NCI-H526 (cell line): ENCODE results near the gene BEND7.
A peak's percentile ranks its signal among the peaks of the same experiment; 100 is the strongest.

Experiments
- DNase-seq, 2 experiments: peaks; one replicate each; lab custom pipeline; 2025; lab: John Stamatoyannopoulos, UW

The BEND7 gene

GRCh38 chr10:13521026-13521425 lies 7.8 kb downstream of the BEND7 start:
- no peak for DNase-seq

- DNase-seq = no peak
Measured at GRCh38 chr10:13520194-13520593, 8.6 kb downstream of the BEND7 start.

- DNase-seq = peak in 1 of 2 experiments; percentile 36
Measured at GRCh38 chr10:13518076-13518692, 10.6 kb downstream of the BEND7 start.

- DNase-seq = no peak
Measured at GRCh38 chr10:13517675-13518074, 11.1 kb downstream of the BEND7 start.

- no peak for DNase-seq
Measured at GRCh38 chr10:13516176-13516575, 12.6 kb downstream of the BEND7 start.

GRCh38 chr10:13515467-13515866 lies 13.3 kb downstream of the BEND7 start:
- DNase-seq = no peak

GRCh38 chr10:13514296-13514695 lies 14.5 kb downstream of the BEND7 start:
- DNase-seq = no peak

GRCh38 chr10:13512564-13512963 lies 16.2 kb downstream of the BEND7 start:
- DNase-seq = no peak

GRCh38 chr10:13511409-13511808 lies 17.4 kb downstream of the BEND7 start:
- no peak for DNase-seq

GRCh38 chr10:13505052-13505680 lies 23.6 kb downstream of the BEND7 start:
- DNase-seq = no peak

- DNase-seq = no peak
Measured at GRCh38 chr10:13503745-13504463, 24.9 kb downstream of the BEND7 start.

GRCh38 chr10:13502380-13502779 lies 26.4 kb downstream of the BEND7 start:
- peak; percentile 47 to 69 for DNase-seq

- no peak for DNase-seq
Measured at GRCh38 chr10:13500201-13500600, 28.6 kb downstream of the BEND7 start.

GRCh38 chr10:13499150-13499549 lies 29.7 kb downstream of the BEND7 start:
- no peak for DNase-seq

- DNase-seq = no peak
Measured at GRCh38 chr10:13496931-13497330, 31.9 kb downstream of the BEND7 start.

GRCh38 chr10:13496164-13496563 lies 32.6 kb downstream of the BEND7 start:
- DNase-seq = no peak

- DNase-seq = no peak
Measured at GRCh38 chr10:13492493-13493180, 36.2 kb downstream of the BEND7 start.

- no peak for DNase-seq
Measured at GRCh38 chr10:13491747-13492360, 37.0 kb downstream of the BEND7 start.

- no peak for DNase-seq
Measured at GRCh38 chr10:13490503-13490902, 38.3 kb downstream of the BEND7 start.

- DNase-seq = no peak
Measured at GRCh38 chr10:13489035-13489599, 39.7 kb downstream of the BEND7 start.

GRCh38 chr10:13485623-13486022 lies 43.2 kb downstream of the BEND7 start:
- no peak for DNase-seq

- DNase-seq = no peak
Measured at GRCh38 chr10:13483951-13484350, 44.9 kb downstream of the BEND7 start.
